ENCODE results near the gene TMEM95. TPM values are rescaled to one million over a fixed set of nuclear protein-coding genes. Genes with fewer than 3 reads are reported as not detected.
A peak's percentile ranks its signal among the peaks of the same experiment; 100 is the strongest.
"Not testable (repeated sequence)": the region's sequence is repeated elsewhere in the genome, so short reads cannot be mapped to it uniquely, and the experiment has no call there.

Gene TMEM95
- polyA plus RNA-seq, 10 donors = not detected

- DNase-seq = no peak
Observed at GRCh38 chr17:7322520-7323194, 32.3 kb upstream of the TMEM95 start.

GRCh38 chr17:7323731-7324437 lies 31.1 kb upstream of the TMEM95 start:
- peak in 1 of 3 donors; percentile 59 for DNase-seq

GRCh38 chr17:7324438-7324779 lies 30.5 kb upstream of the TMEM95 start:
- no peak for DNase-seq

GRCh38 chr17:7325031-7325528 lies 29.9 kb upstream of the TMEM95 start:
- DNase-seq = no peak

GRCh38 chr17:7326186-7326585 lies 28.8 kb upstream of the TMEM95 start:
- no peak for DNase-seq

GRCh38 chr17:7327056-7327455 lies 27.9 kb upstream of the TMEM95 start:
- DNase-seq = no peak

GRCh38 chr17:7327501-7327900 lies 27.5 kb upstream of the TMEM95 start:
- no peak for DNase-seq

- no peak for DNase-seq
Observed at GRCh38 chr17:7328009-7328408, 26.9 kb upstream of the TMEM95 start.

GRCh38 chr17:7328840-7329373 lies 26.0 kb upstream of the TMEM95 start, which contains the start of gene NEURL4:
NEURL4 (minus strand) TSS chr17:7329335; CDS start chr17:7329312, 23 bp downstream.
- no peak for DNase-seq

- peak; percentile 99 to 100 (median 99) for DNase-seq
Observed at GRCh38 chr17:7329374-7329996, 25.5 kb upstream of the TMEM95 start.

GRCh38 chr17:7329997-7330637 lies 24.8 kb upstream of the TMEM95 start:
- DNase-seq = peak in 2 of 3 donors; percentile 82 to 90

GRCh38 chr17:7330638-7331015 lies 24.3 kb upstream of the TMEM95 start:
- DNase-seq = no peak

GRCh38 chr17:7332111-7332510 lies 22.8 kb upstream of the TMEM95 start:
- no peak for DNase-seq

- DNase-seq = not testable (repeated sequence)
Observed at GRCh38 chr17:7332600-7333069, 22.3 kb upstream of the TMEM95 start.

GRCh38 chr17:7334938-7335538 lies 19.9 kb upstream of the TMEM95 start:
- no peak for DNase-seq

- DNase-seq = not testable (repeated sequence)
Observed at GRCh38 chr17:7335765-7336164, 19.2 kb upstream of the TMEM95 start.

GRCh38 chr17:7336240-7337175 lies 18.4 kb upstream of the TMEM95 start, which contains the start of gene ACAP1:
ACAP1 (plus strand) TSS chr17:7336529; CDS start chr17:7336735, 206 bp downstream.
- DNase-seq = no peak

- DNase-seq = not testable (repeated sequence)
Observed at GRCh38 chr17:7337600-7337999, 17.4 kb upstream of the TMEM95 start.

GRCh38 chr17:7340179-7340578 lies 14.8 kb upstream of the TMEM95 start:
- no peak for DNase-seq

GRCh38 chr17:7341842-7342241 lies 13.1 kb upstream of the TMEM95 start:
- DNase-seq = no peak
